GM19240 (cell line): ENCODE results near the gene FGFBP1.

ENCODE experiments used
- DNase-seq: peaks from one replicate; pipeline ENCODE4 v3.0.0; 2011; ENCODE audit warnings: low spot score; ENCODE audit not compliant: insufficient read length

The FGFBP1 gene

GRCh38 chr4:15938640-15939039 is at the start of gene FGFBP1:
Gene FGFBP1, minus strand, starts transcription at chr4:15938740. Its CDS starts 2,108 bp downstream, at chr4:15936632.
- no peak for DNase-seq

- DNase-seq, result no peak
Measured at GRCh38 chr4:15988222-15988621, 49.7 kb upstream of the FGFBP1 start.

- DNase-seq, result no peak
Measured at GRCh38 chr4:15986907-15987306, 48.4 kb upstream of the FGFBP1 start.

- DNase-seq, result no peak
Measured at GRCh38 chr4:15983610-15984009, 45.1 kb upstream of the FGFBP1 start.

GRCh38 chr4:15982842-15983524 is 44.4 kb upstream of the FGFBP1 start:
- no peak for DNase-seq

GRCh38 chr4:15976456-15977447 is 38.2 kb upstream of the FGFBP1 start:
- DNase-seq, result no peak

- no peak for DNase-seq
Measured at GRCh38 chr4:15971068-15971801, 32.7 kb upstream of the FGFBP1 start.

- no peak for DNase-seq
Measured at GRCh38 chr4:15968551-15969300, 30.2 kb upstream of the FGFBP1 start.

- DNase-seq, result no peak
Measured at GRCh38 chr4:15965325-15965724, 26.8 kb upstream of the FGFBP1 start.

- no peak for DNase-seq
Measured at GRCh38 chr4:15964159-15964558, 25.6 kb upstream of the FGFBP1 start.

- DNase-seq, result no peak
Measured at GRCh38 chr4:15963576-15963975, 25.0 kb upstream of the FGFBP1 start.

- DNase-seq, result no peak
Measured at GRCh38 chr4:15963001-15963451, 24.5 kb upstream of the FGFBP1 start, which contains the start of gene FGFBP2. Gene FGFBP2, minus strand, starts transcription at chr4:15963175. Its CDS starts 46 bp downstream, at chr4:15963129.

GRCh38 chr4:15961781-15962510 is 23.4 kb upstream of the FGFBP1 start:
- no peak for DNase-seq

- no peak for DNase-seq
Measured at GRCh38 chr4:15958562-15958961, 20.0 kb upstream of the FGFBP1 start.

- DNase-seq, result peak; percentile 69
Measured at GRCh38 chr4:15956179-15956850, 17.8 kb upstream of the FGFBP1 start.

- no peak for DNase-seq
Measured at GRCh38 chr4:15955670-15956069, 17.1 kb upstream of the FGFBP1 start.

- no peak for DNase-seq
Measured at GRCh38 chr4:15953625-15954024, 15.1 kb upstream of the FGFBP1 start.

- DNase-seq, result no peak
Measured at GRCh38 chr4:15951781-15952180, 13.2 kb upstream of the FGFBP1 start.

- DNase-seq, result no peak
Measured at GRCh38 chr4:15948826-15949225, 10.3 kb upstream of the FGFBP1 start.

- DNase-seq, result no peak
Measured at GRCh38 chr4:15947684-15948083, 9.1 kb upstream of the FGFBP1 start.
